Activated CD4-positive, alpha-beta memory T cell treated with anti-CD3 and anti-CD28 coated beads for 36 hours (primary cell): ENCODE measurements around the gene LY86. TPM values are rescaled to one million over a fixed set of nuclear protein-coding genes. Genes with fewer than 3 reads are reported as not detected.
"Not testable (repeated sequence)": the region's sequence is repeated elsewhere in the genome, so short reads cannot be mapped to it uniquely, and the experiment has no call there.

Source experiments
- CTCF ChIA-PET: fragments of 350-600 bp; sonication (Branson Sonifier 250); formaldehyde crosslinking; loops from one replicate; lab custom pipeline; 2021; ENCODE audit warnings: antibody characterized with exemption, inconsistent platforms; lab: Charles Lee
- POLR2A ChIA-PET: fragments of 350-600 bp; sonication (Branson Sonifier 250); formaldehyde crosslinking; loops from one replicate; lab custom pipeline; 2021; ENCODE audit warnings: antibody characterized with exemption; lab: Charles Lee
- DNase-seq: peaks from one replicate; pipeline ENCODE4 v3.0.0-alpha.2; 2020
- H3K27ac Mint-ChIP-seq: one replicate; pipeline ENCODE4 v1.8.0; 2021; ENCODE audit warnings: mixed read lengths
- H3K27me3 Mint-ChIP-seq: one replicate; pipeline ENCODE4 v1.8.0; 2021; ENCODE audit warnings: mixed read lengths
- H3K36me3 Mint-ChIP-seq: one replicate; pipeline ENCODE4 v1.8.0; 2021; ENCODE audit warnings: mixed read lengths
- H3K4me1 Mint-ChIP-seq: one replicate; pipeline ENCODE4 v1.8.0; 2021; ENCODE audit warnings: low read depth, mixed read lengths
- H3K4me3 Mint-ChIP-seq: one replicate; pipeline ENCODE4 v1.8.0; 2021; ENCODE audit warnings: mild to moderate bottlenecking, mixed read lengths
- H3K9me3 Mint-ChIP-seq: one replicate; pipeline ENCODE4 v1.8.0; 2021; ENCODE audit warnings: mixed read lengths
- intact Hi-C: fragments of 100-400 bp; cut with micrococcal nuclease; formaldehyde crosslinking; loops from one replicate; pipeline ENCODE4 v1.15.1; 2023
- total RNA-seq, 2 experiments: library from RNA; stranded (reverse); gene quantifications; one replicate each; pipeline ENCODE4 v1.2.3, GENCODE V29; 2021

Gene LY86
- total RNA-seq, 2 experiments from 2014 or later, result 0.24 to 0.64 TPM

DNA sequence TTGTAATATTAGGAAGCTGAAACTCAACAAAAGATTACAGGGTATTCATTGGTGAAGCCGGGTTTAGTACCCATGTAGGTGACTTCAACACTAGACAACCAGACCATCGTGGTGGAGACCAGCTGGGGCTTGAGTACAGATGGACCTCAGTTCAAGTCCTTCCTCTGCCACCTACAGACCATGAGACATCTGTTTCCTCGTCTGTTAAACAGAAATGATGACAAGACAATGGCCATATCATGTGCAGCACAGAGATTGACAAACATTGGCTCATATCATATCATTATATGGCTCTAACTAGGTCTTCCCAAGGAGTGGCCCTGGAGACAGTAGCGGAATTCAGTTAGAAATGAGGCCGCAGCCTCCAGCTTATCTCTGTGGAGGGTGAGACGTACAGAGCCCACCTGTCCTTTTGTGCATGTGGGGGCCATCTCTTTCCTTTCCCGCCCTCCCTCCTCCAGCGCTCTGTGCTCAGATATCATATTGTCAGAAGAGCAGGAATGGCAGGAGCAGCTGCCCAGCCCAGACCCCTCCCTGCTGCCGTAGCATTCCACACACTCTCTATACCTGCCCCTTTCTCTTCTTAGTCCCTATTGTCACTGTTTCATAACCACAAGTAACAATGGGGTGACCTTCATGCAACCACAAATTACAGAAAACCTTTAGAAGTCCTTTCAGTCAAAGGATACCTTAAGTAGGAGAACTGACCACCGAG, 75.1 kb downstream of the LY86 start:
- H3K9me3 Mint-ChIP-seq, result no peaks in the 10 kb centered on the region
- H3K36me3 Mint-ChIP-seq, result no peaks in the 10 kb centered on the region
- no peak overlapping the region for H3K4me3 Mint-ChIP-seq
- peaks cover 4% of the 10 kb centered on the region for H3K27me3 Mint-ChIP-seq
- no peak for DNase-seq
- ChIA-PET POLR2A (no interaction called here), CTCF (interaction anchor here (3.2 kb wide), 1 partner anchor 13 kb away, joined by 15 read pairs; no protein-coding TSS in a partner anchor)
- peaks cover 19% of the 10 kb centered on the region for H3K4me1 Mint-ChIP-seq
- intact Hi-C loops, result no loop called here
- no peak overlapping the region for H3K27ac Mint-ChIP-seq

DNA sequence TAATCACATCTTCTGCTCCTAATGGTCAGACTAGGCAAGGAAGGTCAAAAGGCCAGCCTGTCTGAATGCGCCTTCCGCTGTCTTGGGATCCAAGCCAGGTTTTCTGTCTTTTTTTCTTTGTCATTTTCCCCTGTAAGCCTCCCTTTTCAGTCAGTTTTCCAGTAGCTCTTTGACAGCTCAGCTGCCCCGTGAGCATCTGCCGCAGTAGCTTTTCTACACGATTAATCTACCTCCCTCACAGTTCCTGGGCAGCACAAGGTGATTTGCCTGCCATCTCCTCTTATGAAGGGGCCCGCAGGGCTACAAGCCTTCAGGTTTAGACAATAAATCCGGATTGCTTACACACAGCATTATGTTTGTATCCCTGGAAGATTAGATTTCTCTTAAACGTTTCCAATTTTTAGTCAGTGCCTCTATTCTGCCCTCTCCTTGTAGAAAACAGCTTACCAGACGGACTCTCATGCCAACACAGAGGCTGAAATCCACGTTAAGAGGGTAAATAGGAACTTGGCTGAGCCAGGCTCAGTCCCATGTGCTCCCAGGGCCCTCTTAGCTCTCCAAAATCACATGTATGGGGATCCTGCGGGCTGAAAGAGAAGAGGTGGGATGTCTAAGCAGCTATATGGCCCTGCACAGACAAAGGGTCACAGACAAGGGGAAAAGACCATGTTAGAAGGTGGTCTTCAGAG, 77.2 kb downstream of the LY86 start:
- no peak overlapping the region for H3K27ac Mint-ChIP-seq
- H3K4me3 Mint-ChIP-seq, result no peak overlapping the region
- H3K36me3 Mint-ChIP-seq, result no peaks in the 10 kb centered on the region
- DNase-seq, result no peak
- peaks cover 2% of the 10 kb centered on the region for H3K4me1 Mint-ChIP-seq
- ChIA-PET POLR2A (no interaction called here), CTCF (interaction anchor here (3.2 kb wide), 1 partner anchor 11 kb away, joined by 15 read pairs; no protein-coding TSS in a partner anchor)
- intact Hi-C loops, result no loop called here
- no peaks in the 10 kb centered on the region for H3K9me3 Mint-ChIP-seq
- peaks cover 8% of the 10 kb centered on the region for H3K27me3 Mint-ChIP-seq

DNA sequence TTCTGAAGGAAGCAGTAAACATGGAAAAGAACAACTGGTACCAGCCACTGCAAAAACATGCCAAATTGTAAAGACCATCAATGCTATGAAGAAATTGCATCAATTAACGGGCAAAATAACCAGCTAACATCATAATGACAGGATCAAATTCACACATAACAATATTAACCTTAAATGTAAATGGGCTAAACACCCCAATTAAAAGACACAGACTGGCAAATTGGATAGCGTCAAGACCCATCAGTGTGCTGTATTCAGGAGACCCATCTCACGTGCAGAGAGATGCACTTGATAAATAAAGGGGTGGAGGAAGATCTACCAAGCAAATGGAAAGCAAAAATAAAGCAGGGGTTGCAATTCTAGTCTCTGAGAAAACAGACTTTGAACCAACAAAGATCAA, 81.6 kb downstream of the LY86 start:
- H3K4me1 Mint-ChIP-seq, CTCF ChIA-PET, POLR2A ChIA-PET, H3K9me3 Mint-ChIP-seq, H3K27ac Mint-ChIP-seq, intact Hi-C loops, H3K4me3 Mint-ChIP-seq, DNase-seq, H3K27me3 Mint-ChIP-seq, H3K36me3 Mint-ChIP-seq: not testable (repeated sequence)

DNA sequence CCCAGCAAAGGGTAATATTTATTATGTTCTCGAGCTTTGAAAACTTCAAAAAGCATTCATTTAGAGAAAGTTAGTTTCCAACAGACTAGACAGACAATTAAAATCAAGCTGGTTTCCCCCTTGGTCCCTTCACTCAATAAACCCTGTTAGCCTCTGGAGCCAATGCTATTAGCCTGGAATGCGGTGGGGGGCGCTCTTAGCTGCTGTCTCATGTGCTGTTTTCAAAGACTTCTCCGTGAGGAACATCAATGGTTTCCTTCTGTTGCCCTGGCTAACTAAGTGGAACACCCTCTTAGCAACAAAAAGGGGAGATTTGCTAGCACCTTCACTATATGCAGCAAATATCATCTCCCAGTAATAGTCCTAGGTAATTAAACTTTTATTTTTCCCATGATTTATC, 86.4 kb downstream of the LY86 start:
- intact Hi-C loops, result loop anchor here (5.0 kb wide), 1 partner anchor 47 kb away; no protein-coding TSS in a partner anchor
- Mint-ChIP-seq H3K27me3 (peaks cover 3% of the 10 kb centered on the region), H3K4me3 (no peak overlapping the region), H3K36me3 (no peaks in the 10 kb centered on the region), H3K27ac (no peak overlapping the region), H3K9me3 (no peaks in the 10 kb centered on the region), H3K4me1 (peaks cover 6% of the 10 kb centered on the region)
- no peak for DNase-seq
- CTCF ChIA-PET, result interaction anchor here (0.7 to 3.4 kb wide), 7 partner anchors 10 to 569 kb away, joined by 3 to 15 read pairs (median 4); no protein-coding TSS in a partner anchor
- POLR2A ChIA-PET, result no interaction called here

DNA sequence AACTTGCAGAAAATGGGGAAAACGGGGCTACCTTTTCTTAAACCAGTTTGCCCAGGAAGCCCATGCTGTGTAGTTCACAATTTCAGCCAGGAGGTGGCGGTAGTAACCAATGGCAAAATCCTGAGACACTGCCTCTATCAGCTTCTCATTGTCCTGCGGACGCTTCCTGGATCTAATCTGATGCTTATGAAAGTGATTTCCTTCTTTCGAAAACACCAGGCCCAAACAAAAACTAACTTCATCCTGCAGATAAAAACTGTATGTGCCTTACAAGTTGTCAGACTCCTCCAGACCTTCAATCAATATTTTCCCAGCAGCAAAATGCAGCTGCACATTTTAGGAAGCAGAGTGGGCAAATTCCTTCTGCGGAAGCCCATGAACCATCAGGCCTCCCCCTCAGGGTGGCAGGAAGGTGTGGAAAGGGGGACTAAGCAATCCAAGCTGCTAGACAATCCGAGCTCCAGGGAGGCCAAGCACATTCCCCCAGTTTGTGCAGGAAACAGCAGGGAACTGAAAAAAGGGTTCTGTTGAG, 88.5 kb downstream of the LY86 start:
- DNase-seq, result peak; percentile 88
- no peaks in the 10 kb centered on the region for H3K27me3 Mint-ChIP-seq
- H3K4me1 Mint-ChIP-seq, result peaks cover 6% of the 10 kb centered on the region
- no peaks in the 10 kb centered on the region for H3K36me3 Mint-ChIP-seq
- ChIA-PET POLR2A (no interaction called here), CTCF (interaction anchor here (0.5 to 3.4 kb wide), 29 partner anchors 9 to 1406 kb away, joined by 3 to 32 read pairs (median 4); partner anchors contain the start of genes CAGE1 and RIOK1)
- H3K27ac Mint-ChIP-seq, result no peak overlapping the region
- H3K9me3 Mint-ChIP-seq, result no peaks in the 10 kb centered on the region
- intact Hi-C loops, result loop anchor here (1.0 to 5.0 kb wide), 3 partner anchors 7 to 566 kb away; no protein-coding TSS in a partner anchor
- no peak overlapping the region for H3K4me3 Mint-ChIP-seq

DNA sequence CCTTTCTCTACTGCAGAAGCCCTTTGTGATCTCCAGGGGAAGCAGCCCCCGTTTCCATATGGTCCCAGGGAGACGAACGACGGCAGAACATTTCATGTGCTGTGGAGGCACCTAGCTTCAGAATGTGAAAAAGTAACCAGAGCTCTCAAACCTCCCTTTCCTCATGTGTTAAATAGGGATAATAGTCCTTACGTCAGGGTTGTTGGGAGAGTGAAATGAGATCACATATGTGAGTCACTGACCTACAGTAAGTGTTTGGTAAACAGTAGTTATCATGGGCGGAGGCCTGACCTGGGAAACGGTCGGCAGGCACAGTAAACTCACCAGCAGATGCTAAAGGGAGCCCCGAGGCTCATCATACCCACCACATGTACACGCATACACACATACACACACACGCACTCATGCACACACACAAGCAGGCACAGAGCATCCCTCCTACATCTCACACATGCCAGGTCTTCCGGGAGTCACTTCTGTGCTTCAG, 89.7 kb downstream of the LY86 start:
- Mint-ChIP-seq H3K4me1 (peaks cover 10% of the 10 kb centered on the region), H3K36me3 (no peaks in the 10 kb centered on the region), H3K4me3 (no peak overlapping the region), H3K27ac (no peak overlapping the region), H3K27me3 (no peaks in the 10 kb centered on the region), H3K9me3 (no peaks in the 10 kb centered on the region)
- ChIA-PET CTCF (interaction anchor here (1.0 to 3.4 kb wide), 5 partner anchors 14 to 560 kb away, joined by 3 to 21 read pairs (median 4); no protein-coding TSS in a partner anchor), POLR2A (no interaction called here)
- intact Hi-C loops, result loop anchor here (5.0 kb wide), 1 partner anchor 44 kb away; no protein-coding TSS in a partner anchor
- DNase-seq, result no peak

DNA sequence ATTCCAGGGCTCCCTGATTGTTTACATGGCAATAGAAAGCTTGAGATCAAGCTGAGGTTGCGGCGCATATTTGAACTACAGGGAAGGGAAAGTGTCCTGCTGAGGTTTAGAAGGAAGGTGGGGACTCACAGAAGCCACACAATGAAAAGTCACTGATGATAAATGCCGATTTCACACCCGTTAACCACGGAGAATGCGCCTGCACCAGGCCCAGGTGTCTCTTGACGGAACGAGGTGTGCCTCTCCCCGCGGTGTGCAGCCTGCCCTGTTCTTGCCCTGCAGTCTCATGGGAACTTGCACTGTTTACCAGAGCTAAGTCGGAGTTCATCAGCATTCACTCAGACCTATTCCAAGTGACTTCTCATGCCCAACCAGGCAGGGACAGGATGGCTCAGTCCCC, 90.3 kb downstream of the LY86 start:
- Mint-ChIP-seq H3K27ac (no peak overlapping the region), H3K4me3 (no peak overlapping the region), H3K4me1 (peaks cover 15% of the 10 kb centered on the region), H3K9me3 (no peaks in the 10 kb centered on the region), H3K36me3 (no peaks in the 10 kb centered on the region), H3K27me3 (peaks cover 4% of the 10 kb centered on the region)
- intact Hi-C loops, result loop anchor here (5.0 kb wide), 1 partner anchor 43 kb away; no protein-coding TSS in a partner anchor
- POLR2A ChIA-PET, result no interaction called here
- DNase-seq, result no peak
- CTCF ChIA-PET, result interaction anchor here (1.0 to 1.1 kb wide), 2 partner anchors 20 to 45 kb away, joined by 3 read pairs; no protein-coding TSS in a partner anchor

DNA sequence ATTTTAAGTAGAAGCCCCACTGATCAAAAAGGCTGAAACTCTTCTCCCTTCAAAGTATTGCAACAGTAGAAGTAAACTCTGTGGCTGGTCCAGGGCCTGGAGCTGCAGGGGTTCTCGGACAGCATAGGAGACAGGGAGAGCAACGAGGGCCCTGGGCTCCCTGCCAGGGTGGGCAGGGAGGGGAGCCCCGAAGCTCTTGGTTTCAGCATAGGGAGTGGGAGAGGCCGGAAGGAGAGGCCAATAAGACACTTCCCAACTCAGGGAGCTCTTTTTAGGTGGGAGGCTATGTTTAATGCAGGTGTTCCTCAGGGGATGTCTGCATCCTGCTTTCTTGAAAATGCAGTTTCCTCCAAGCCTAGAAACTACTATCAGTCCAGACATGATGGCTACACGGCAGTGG, 91.1 kb downstream of the LY86 start:
- CTCF ChIA-PET, result interaction anchor here (0.6 kb wide), 1 partner anchor 564 kb away, joined by 7 read pairs; no protein-coding TSS in a partner anchor
- Mint-ChIP-seq H3K36me3 (no peaks in the 10 kb centered on the region), H3K4me3 (no peak overlapping the region), H3K9me3 (no peaks in the 10 kb centered on the region), H3K4me1 (peaks cover 23% of the 10 kb centered on the region), H3K27me3 (peaks cover 4% of the 10 kb centered on the region), H3K27ac (no peak overlapping the region)
- POLR2A ChIA-PET, result no interaction called here
- intact Hi-C loops, result loop anchor here (5.0 to 10.0 kb wide), 4 partner anchors 43 to 935 kb away; partner anchors contain the start of gene RREB1
- no peak for DNase-seq

DNA sequence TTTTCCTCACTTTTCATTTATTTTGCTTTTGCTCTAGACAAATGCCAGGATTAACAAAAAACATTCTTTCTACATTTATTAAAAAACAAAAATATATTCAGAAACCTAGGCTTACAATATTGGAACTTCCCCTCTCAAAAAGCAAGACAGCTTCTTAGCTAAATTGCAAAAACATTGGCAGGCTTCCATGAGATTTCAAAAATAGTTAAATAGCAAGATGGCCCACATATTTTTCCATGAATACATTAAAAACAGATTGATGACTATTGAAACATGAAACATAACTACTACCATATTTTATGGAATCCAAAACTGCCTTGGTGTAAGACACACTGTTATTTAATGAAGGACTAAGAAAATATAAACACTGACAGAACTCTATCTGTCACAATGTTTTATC, 92.0 kb downstream of the LY86 start:
- CTCF ChIA-PET, result interaction anchor here (0.9 to 1.3 kb wide), 2 partner anchors 13 to 471 kb away, joined by 3 read pairs; no protein-coding TSS in a partner anchor
- POLR2A ChIA-PET, result no interaction called here
- H3K4me3 Mint-ChIP-seq, result no peak overlapping the region
- H3K4me1 Mint-ChIP-seq, result peaks cover 31% of the 10 kb centered on the region
- H3K27ac Mint-ChIP-seq, result no peak overlapping the region
- intact Hi-C loops, result loop anchor here (5.0 to 10.0 kb wide), 3 partner anchors 174 to 934 kb away; partner anchors contain the start of gene RREB1
- peaks cover 4% of the 10 kb centered on the region for H3K27me3 Mint-ChIP-seq
- H3K9me3 Mint-ChIP-seq, result no peaks in the 10 kb centered on the region
- no peak for DNase-seq
- no peaks in the 10 kb centered on the region for H3K36me3 Mint-ChIP-seq

DNA sequence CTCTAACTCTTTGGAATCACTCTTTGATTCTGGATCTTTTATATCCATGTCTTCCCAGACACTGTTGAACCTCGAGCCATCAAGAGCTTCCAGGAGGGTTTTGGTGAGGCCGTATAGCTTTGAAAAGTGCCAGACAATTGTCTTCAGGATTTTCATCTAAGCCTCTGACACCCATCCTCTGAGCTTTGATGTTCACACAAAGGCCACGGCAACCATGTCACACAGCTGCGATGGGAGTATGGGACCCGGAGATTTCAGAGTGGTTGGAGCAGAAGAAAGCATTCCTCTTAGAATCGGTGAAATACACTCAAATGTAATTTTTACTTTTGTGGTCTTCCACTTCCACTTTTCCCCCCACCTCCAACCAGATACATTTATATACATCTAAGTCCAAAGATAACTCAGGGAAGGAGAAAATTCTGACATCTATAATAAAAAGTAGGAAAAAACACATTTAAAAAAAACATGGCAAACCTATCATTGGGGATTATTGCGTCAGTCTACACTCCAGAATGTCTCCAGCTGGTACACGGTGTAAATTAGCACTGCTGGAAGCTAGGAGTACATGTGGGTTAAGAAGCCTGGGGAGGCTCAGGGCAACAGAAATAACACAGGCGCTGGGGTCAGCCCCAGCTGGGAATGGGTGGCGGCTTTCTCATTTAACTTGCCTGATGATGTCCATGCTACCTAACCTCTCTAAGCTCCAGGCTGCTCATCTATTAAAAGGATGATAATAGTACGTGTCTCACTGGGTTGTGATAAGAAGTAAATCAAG, 92.7 kb downstream of the LY86 start:
- Mint-ChIP-seq H3K9me3 (no peaks in the 10 kb centered on the region), H3K27ac (no peak overlapping the region), H3K27me3 (peaks cover 4% of the 10 kb centered on the region), H3K4me1 (peaks cover 34% of the 10 kb centered on the region), H3K4me3 (no peak overlapping the region), H3K36me3 (no peaks in the 10 kb centered on the region)
- intact Hi-C loops, result loop anchor here (5.0 to 10.0 kb wide), 3 partner anchors 174 to 934 kb away; partner anchors contain the start of gene RREB1
- no peak for DNase-seq
- ChIA-PET CTCF (interaction anchor here (0.7 to 1.3 kb wide), 3 partner anchors 12 to 470 kb away, joined by 3 to 5 read pairs (median 3); no protein-coding TSS in a partner anchor), POLR2A (no interaction called here)

DNA sequence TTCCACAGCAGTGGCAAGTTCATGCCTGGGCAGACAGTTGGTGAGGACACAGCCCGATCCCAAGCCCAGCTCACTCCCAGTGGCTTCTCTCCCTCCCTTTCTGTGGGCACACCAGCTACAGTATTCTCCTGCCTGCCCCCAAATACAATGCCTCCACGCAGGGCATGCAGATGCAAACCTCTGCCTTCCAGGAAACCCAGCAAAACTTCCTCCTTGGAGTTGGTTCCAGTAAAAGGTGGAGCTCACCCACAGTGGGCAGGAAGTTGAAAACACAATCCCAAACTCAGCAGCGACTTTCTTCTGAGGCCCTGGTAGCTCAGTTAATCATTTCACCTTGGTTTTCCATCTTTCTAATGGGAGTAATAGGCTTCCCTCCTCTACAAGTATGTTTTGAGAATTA, 93.7 kb downstream of the LY86 start:
- H3K4me1 Mint-ChIP-seq, result peaks cover 28% of the 10 kb centered on the region
- peaks cover 4% of the 10 kb centered on the region for H3K27me3 Mint-ChIP-seq
- no peaks in the 10 kb centered on the region for H3K36me3 Mint-ChIP-seq
- intact Hi-C loops, result loop anchor here (5.0 to 10.0 kb wide), 3 partner anchors 173 to 933 kb away; partner anchors contain the start of gene RREB1
- no peak overlapping the region for H3K27ac Mint-ChIP-seq
- H3K9me3 Mint-ChIP-seq, result no peaks in the 10 kb centered on the region
- H3K4me3 Mint-ChIP-seq, result no peak overlapping the region
- CTCF ChIA-PET, result interaction anchor here (0.7 kb wide), 1 partner anchor 14 kb away, joined by 5 read pairs; no protein-coding TSS in a partner anchor
- POLR2A ChIA-PET, result no interaction called here
- no peak for DNase-seq
